IMR-90 (cell line): ENCODE measurements around the gene MAZ. TPM values are rescaled to one million over a fixed set of nuclear protein-coding genes. Genes with fewer than 3 reads are reported as not detected.

ENCODE experiments used
- ATAC-seq: fragments of 200-7000 bp; cut with Tn5 transposase; 2 replicates; pipeline ENCODE4 v1.9.1; 2020; ENCODE audit warnings: low read depth, mild to moderate bottlenecking, moderate library complexity
- BruUV-seq: library from RNA; stranded (reverse); fragments of 400-500 nt; replicated peaks from 2 replicates; lab custom pipeline; 2021; lab: Mats Ljungman, UMichigan
- CTCF ChIA-PET: fragments of 300-600 bp; formaldehyde crosslinking; extraction: SDS; loops from one replicate; lab custom pipeline; 2021; ENCODE audit warnings: antibody characterized with exemption; lab: Yijun Ruan, JAX
- POLR2A ChIA-PET: fragments of 300-600 bp; sonication (Branson Sonifier 250); formaldehyde crosslinking; loops from one replicate; lab custom pipeline; 2022; ENCODE audit warnings: antibody characterized with exemption; ENCODE audit not compliant: unreplicated experiment; lab: Charles Lee
- DNase-seq: peaks from one replicate; pipeline ENCODE4 v3.0.0; 2013
- H2AFZ ChIP-seq: replicated peaks from 2 replicates; pipeline ENCODE3; 2013; ENCODE audit warnings: low read length, mild to moderate bottlenecking; ENCODE audit not compliant: poor library complexity
- H2AK5ac ChIP-seq: 2 replicates; pipeline ENCODE4 v1.6.1; 2013; ENCODE audit warnings: low read depth, low read length, inconsistent platforms
- H2AK9ac ChIP-seq: replicated peaks from 2 replicates; pipeline ENCODE3; 2013; ENCODE audit warnings: mild to moderate bottlenecking, low read depth, low read length, moderate library complexity; ENCODE audit not compliant: poor library complexity
- H2BK120ac ChIP-seq: 2 replicates; pipeline ENCODE4 v1.6.1; 2013; ENCODE audit warnings: low read depth, low read length, inconsistent platforms
- H2BK15ac ChIP-seq: 3 replicates; pipeline ENCODE4 v1.6.1; 2013; ENCODE audit warnings: low read depth, low read length, inconsistent platforms
- H2BK20ac ChIP-seq: 2 replicates; pipeline ENCODE4 v1.6.1; 2013; ENCODE audit warnings: low read depth, mild to moderate bottlenecking, inconsistent platforms, low read length, moderate library complexity
- H2BK5ac ChIP-seq: 2 replicates; pipeline ENCODE4 v1.6.1; 2013; ENCODE audit warnings: mild to moderate bottlenecking, low read depth, low read length, inconsistent platforms; ENCODE audit not compliant: poor library complexity, severe bottlenecking
- H3K14ac ChIP-seq: replicated peaks from 2 replicates; pipeline ENCODE4 v1.6.1; 2013; ENCODE audit warnings: low read depth, low read length, inconsistent platforms
- H3K18ac ChIP-seq: 2 replicates; pipeline ENCODE4 v1.6.1; 2013; ENCODE audit warnings: low read depth, low read length, control low read depth
- H3K23ac ChIP-seq: 2 replicates; pipeline ENCODE4 v1.6.1; 2013; ENCODE audit warnings: low read depth, low read length, inconsistent platforms
- H3K27ac ChIP-seq: 2 replicates; pipeline ENCODE4 v1.5.1; 2013; ENCODE audit warnings: mild to moderate bottlenecking, control low read depth, low read length; ENCODE audit not compliant: insufficient read depth
- H3K27me3 ChIP-seq: 2 replicates; pipeline ENCODE4 v1.6.1; 2013; ENCODE audit warnings: low read length; ENCODE audit not compliant: control insufficient read depth, insufficient read depth
- H3K36me3 ChIP-seq: 2 replicates; pipeline ENCODE4 v1.6.1; 2013; ENCODE audit warnings: low read length, mixed read lengths; ENCODE audit not compliant: control insufficient read depth, insufficient read depth
- H3K4ac ChIP-seq: 2 replicates; pipeline ENCODE4 v1.6.1; 2013; ENCODE audit warnings: low read depth, low read length, inconsistent platforms
- H3K4me1 ChIP-seq: 2 replicates; pipeline ENCODE4 v1.6.1; 2013; ENCODE audit warnings: low read length, mixed read lengths; ENCODE audit not compliant: control insufficient read depth, insufficient read depth
- H3K4me2 ChIP-seq: 2 replicates; pipeline ENCODE4 v1.6.1; 2013; ENCODE audit warnings: low read depth, mild to moderate bottlenecking, control low read depth, low read length, moderate library complexity
- H3K4me3 ChIP-seq: 2 replicates; pipeline ENCODE4 v1.5.1; 2013; ENCODE audit warnings: low read depth, mild to moderate bottlenecking, control low read depth, low read length, moderate library complexity; ENCODE audit not compliant: insufficient read depth
- H3K56ac ChIP-seq: 2 replicates; pipeline ENCODE4 v1.6.1; 2013; ENCODE audit warnings: low read length, inconsistent platforms; ENCODE audit not compliant: insufficient read depth; ENCODE audit errors: extremely low read depth
- H3K79me1 ChIP-seq, 2 experiments: 2 replicates each; pipeline ENCODE4 v1.6.1; 2013; ENCODE audit warnings: low read length in 2 of 2, inconsistent platforms in 1 of 2, low read depth in 1 of 2
- H3K9ac ChIP-seq: 2 replicates; pipeline ENCODE4 v1.6.1; 2013; ENCODE audit warnings: low read depth, low read length, control low read depth
- H3K9me1 ChIP-seq: 2 replicates; pipeline ENCODE4 v1.6.1; 2013; ENCODE audit warnings: low read length, inconsistent platforms; ENCODE audit not compliant: insufficient read depth
- H3K9me3 ChIP-seq: 2 replicates; pipeline ENCODE4 v1.6.1; 2013; ENCODE audit warnings: low read length; ENCODE audit not compliant: control insufficient read depth, insufficient read depth
- H4K20me1 ChIP-seq: 2 replicates; pipeline ENCODE4 v1.6.1; 2013; ENCODE audit warnings: low read length, inconsistent platforms; ENCODE audit not compliant: insufficient read depth
- H4K5ac ChIP-seq: 2 replicates; pipeline ENCODE4 v1.6.1; 2013; ENCODE audit warnings: mild to moderate bottlenecking, low read depth, low read length, control low read depth
- H4K8ac ChIP-seq, 2 experiments: 2 replicates each; pipeline ENCODE4 v1.6.1; 2013; ENCODE audit warnings: low read depth in 2 of 2, low read length in 2 of 2, control low read depth in 1 of 2, inconsistent platforms in 1 of 2
- H4K91ac ChIP-seq: 2 replicates; pipeline ENCODE4 v1.6.1; 2013; ENCODE audit warnings: low read depth, low read length, inconsistent platforms; ENCODE audit not compliant: insufficient read depth
- BHLHE40 ChIP-seq: fragments of 150-350 bp; IDR thresholded peaks from 2 replicates; pipeline ENCODE4 v1.6.1; 2016; ENCODE audit warnings: mild to moderate bottlenecking, low read depth, low read length
- CEBPB ChIP-seq: IDR thresholded peaks from 2 replicates; pipeline ENCODE4 v1.6.1; 2012; ENCODE audit warnings: low read depth, low read length, improper control_type of control experiment
- CHD1 ChIP-seq: IDR thresholded peaks from 2 replicates; pipeline ENCODE4 v1.6.1; 2012; ENCODE audit warnings: low read depth, low read length, improper control_type of control experiment
- CTCF ChIP-seq: conservative IDR thresholded peaks from 2 replicates; pipeline ENCODE4 v1.5.1; 2012; ENCODE audit warnings: mild to moderate bottlenecking, low read depth, low read length, improper control_type of control experiment
- ELK1 ChIP-seq: fragments of 150-350 bp; IDR thresholded peaks from 2 replicates; pipeline ENCODE4 v1.6.1; 2016; ENCODE audit warnings: low read depth, mild to moderate bottlenecking, low read length, moderate library complexity, borderline replicate concordance
- FOS ChIP-seq: fragments of 150-350 bp; IDR thresholded peaks from 2 replicates; pipeline ENCODE4 v1.6.1; 2016; ENCODE audit warnings: low read depth, low read length
- MAFK ChIP-seq: IDR thresholded peaks from 2 replicates; pipeline ENCODE4 v1.6.1; 2012; ENCODE audit warnings: low read depth, low read length, improper control_type of control experiment
- MAZ ChIP-seq: IDR thresholded peaks from 2 replicates; pipeline ENCODE4 v1.6.1; 2012; ENCODE audit warnings: low read depth, mild to moderate bottlenecking, low read length, improper control_type of control experiment, moderate library complexity, borderline replicate concordance
- MXI1 ChIP-seq: IDR thresholded peaks from 2 replicates; pipeline ENCODE4 v1.6.1; 2012; ENCODE audit warnings: low read depth, mild to moderate bottlenecking, low read length, moderate library complexity, borderline replicate concordance
- NFE2L2 ChIP-seq: fragments of 150-350 bp; IDR thresholded peaks from 2 replicates; pipeline ENCODE4 v1.6.1; 2016; ENCODE audit warnings: low read depth, mild to moderate bottlenecking, low read length
- POLR2A ChIP-seq: IDR thresholded peaks from 2 replicates; pipeline ENCODE4 v1.6.1; 2012; ENCODE audit warnings: mild to moderate bottlenecking, low read depth, low read length
- RAD21 ChIP-seq: IDR thresholded peaks from 2 replicates; pipeline ENCODE4 v1.6.1; 2012; ENCODE audit warnings: low read length, improper control_type of control experiment
- RCOR1 ChIP-seq: IDR thresholded peaks from 2 replicates; pipeline ENCODE4 v1.6.1; 2012; ENCODE audit warnings: mild to moderate bottlenecking, low read length, improper control_type of control experiment; ENCODE audit not compliant: insufficient replicate concordance
- RFX5 ChIP-seq: IDR thresholded peaks from 2 replicates; pipeline ENCODE4 v1.8.0; 2012; ENCODE audit warnings: low read depth, mild to moderate bottlenecking, low read length, moderate library complexity
- SMC3 ChIP-seq: fragments of 150-350 bp; IDR thresholded peaks from 2 replicates; pipeline ENCODE4 v1.6.1; 2016; ENCODE audit warnings: low read depth, mild to moderate bottlenecking, antibody characterized with exemption, low read length, moderate library complexity
- USF2 ChIP-seq: fragments of 150-350 bp; IDR thresholded peaks from 2 replicates; pipeline ENCODE4 v1.6.1; 2017; ENCODE audit warnings: mild to moderate bottlenecking, antibody characterized with exemption, low read length, low read depth
- WGBS, 2 experiments: methylation state at CpG; one replicate each; pipeline versions ENCODE4 v1.1.5 to v1.1.7; 2013; ENCODE audit warnings: missing lambda C conversion rate in 2 of 2; ENCODE audit not compliant: insufficient read length in 1 of 2; ENCODE audit errors: extremely low coverage in 2 of 2; 5-methylcytosine and 5-hydroxymethylcytosine counted together
- dilution Hi-C: fragments of 300-500 bp; cut with HindIII; formaldehyde crosslinking; loops from one replicate; pipeline ENCODE4 v1.14.3; 2018; ENCODE audit warnings: low sequenced_read_pairs; ENCODE audit not compliant: unreplicated experiment
- in situ Hi-C: fragments of 300-500 bp; cut with MboI; formaldehyde crosslinking; loops from 3 replicates; pipeline ENCODE4 v1.14.3; 2019; ENCODE audit warnings: low sequenced_read_pairs, inconsistent platforms, mixed read lengths
- intact Hi-C: fragments of 100-400 bp; cut with micrococcal nuclease; formaldehyde crosslinking; loops from 2 replicates; pipeline ENCODE4 v1.10.0; 2022
- polyA plus RNA-seq, 3 experiments: library from polyadenylated mRNA; depleted of rRNA; stranded (reverse); fragments of >200 nt; gene quantifications; 2 replicates each; pipeline ENCODE4 v1.2.3, GENCODE V29; 2012; ENCODE audit warnings: low replicate concordance in 1 of 3
- total RNA-seq: library from RNA; depleted of rRNA; stranded (reverse); fragments of >200 nt; gene quantifications from 2 replicates; pipeline ENCODE4 v1.2.3, GENCODE V29; 2012

Gene MAZ
- total and polyA plus RNA-seq, 2 of the 4 experiments (the other 2 are of a cell fraction): 113 to 138 TPM

- Histone ChIP-seq H2BK15ac (no peak overlapping the region), H3K18ac (no peak overlapping the region), H2AK5ac (no peak overlapping the region), H3K23ac (no peak overlapping the region), H3K9me3 (no peaks in the 10 kb centered on the region), H3K4me1 (no peaks in the 10 kb centered on the region), H4K20me1 (no peaks in the 10 kb centered on the region), H3K36me3 (peaks cover 24% of the 10 kb centered on the region), H3K4me2 (no peak overlapping the region), H4K91ac (no peak overlapping the region), H2AK9ac (no peak overlapping the region), H3K27me3 (no peaks in the 10 kb centered on the region), H3K9ac (no peak overlapping the region), H3K9me1 (0 out of 2 replicates have a peak, but pooled peaks cover 3% of the 10 kb centered on the region), H2BK20ac (no peak overlapping the region), H3K79me1 (no peaks in the 10 kb centered on the region), H2BK120ac (no peak overlapping the region), H3K27ac (no peak overlapping the region), H2AFZ (no peak overlapping the region), H3K4ac (no peak overlapping the region), H2BK5ac (no peak overlapping the region), H3K14ac (no peak overlapping the region), H3K4me3 (no peak overlapping the region), H3K56ac (no peak overlapping the region), H4K8ac (no peak overlapping the region; a peak in 1 of 4 replicates), H4K5ac (no peak overlapping the region)
- no CpG with 5 or more reads among the region's 3 CpGs for WGBS, 2 experiments
- BruUV-seq: no TSS peak
- in situ Hi-C loops: no loop called here
- intact Hi-C loops: no loop called here
- DNase-seq (no peak), ATAC-seq (no peak)
- POLR2A ChIA-PET: no interaction called here
- CTCF ChIA-PET: no interaction called here
- dilution Hi-C loops: no loop called here
- TF ChIP-seq MXI1 (no peak), POLR2A (no peak), MAZ (no peak), SMC3 (no peak), FOS (no peak), MAFK (no peak), RAD21 (no peak), CHD1 (no peak), RFX5 (no peak), CEBPB (no peak), USF2 (no peak), ELK1 (no peak), NFE2L2 (no peak), RCOR1 (no peak), CTCF (no peak), BHLHE40 (no peak)
These were observed 44.7 kb downstream of the MAZ start for GRCh38 chr16:29850998-29851397.
